ENCODE measurements around the gene CCDC66. TPM values are rescaled to one million over a fixed set of nuclear protein-coding genes. Genes with fewer than 3 reads are reported as not detected.

The CCDC66 gene
- total RNA-seq, 1 donor from 2014 or later: 12.5 TPM

Other genes with a start within 250 kb of the CCDC66 start
- gene ERC2, start 88.7 kb upstream of the CCDC66 start, total RNA-seq: 0.76 TPM
- gene TASOR, start 126.1 kb downstream of the CCDC66 start, total RNA-seq: 25.1 TPM
- 19.0 TPM for gene ARHGEF3, start 244.8 kb downstream of the CCDC66 start, total RNA-seq